Parathyroid adenoma (tissue), 2 donors: ENCODE results near the gene MAGOHB.

Experiments
- H2AFZ ChIP-seq: fragments of 300-600 bp; sonication (generic); one replicate; pipeline ENCODE4 v1.7.0; 2017; ENCODE audit warnings: antibody characterized with exemption, mild to moderate bottlenecking
- H3K27ac ChIP-seq: fragments of 300-600 bp; sonication (generic); one replicate; pipeline ENCODE4 v1.7.0; 2017
- H3K27me3 ChIP-seq: fragments of 300-600 bp; sonication (generic); one replicate; pipeline ENCODE4 v1.7.0; 2017; ENCODE audit warnings: low read length; ENCODE audit not compliant: control insufficient read depth, insufficient read depth
- H3K36me3 ChIP-seq: fragments of 300-600 bp; sonication (generic); one replicate; pipeline ENCODE4 v1.7.0; 2017; ENCODE audit warnings: low read length; ENCODE audit not compliant: control insufficient read depth, insufficient read depth
- H3K4me1 ChIP-seq: fragments of 300-600 bp; sonication (generic); one replicate; pipeline ENCODE4 v1.7.0; 2017; ENCODE audit warnings: control low read depth
- H3K4me2 ChIP-seq: fragments of 300-600 bp; sonication (generic); one replicate; pipeline ENCODE4 v1.7.0; 2017; ENCODE audit warnings: low read length
- H3K4me3 ChIP-seq: fragments of 300-600 bp; sonication (generic); one replicate; pipeline ENCODE4 v1.7.0; 2017; ENCODE audit warnings: low read depth, low read length
- H3K79me2 ChIP-seq: fragments of 300-600 bp; sonication (generic); one replicate; pipeline ENCODE4 v1.7.0; 2017; ENCODE audit warnings: control low read depth
- H3K9ac ChIP-seq: fragments of 300-600 bp; sonication (generic); one replicate; pipeline ENCODE4 v1.7.0; 2017; ENCODE audit warnings: mild to moderate bottlenecking
- H3K9me3 ChIP-seq: fragments of 300-600 bp; sonication (generic); one replicate; pipeline ENCODE4 v1.7.0; 2017; ENCODE audit warnings: low read length; ENCODE audit not compliant: control insufficient read depth
- CTCF ChIP-seq: fragments of 300-600 bp; sonication (generic); IDR thresholded peaks from one replicate; pipeline ENCODE4 v1.7.0; 2017; ENCODE audit warnings: antibody characterized with exemption, mild to moderate bottlenecking
- donor health status: primary hyperparathyroidism.

Gene MAGOHB

GRCh38 chr12:10571141-10571540 lies 42.3 kb downstream of the MAGOHB start:
- no peak overlapping the region for H3K4me2 ChIP-seq

GRCh38 chr12:10567813-10568212 lies 45.6 kb downstream of the MAGOHB start:
- Histone ChIP-seq H2AFZ (no peak overlapping the region), H3K4me2 (no peak overlapping the region), H3K9ac (no peak overlapping the region), H3K79me2 (no peaks in the 10 kb centered on the region), H3K9me3 (no peaks in the 10 kb centered on the region), H3K36me3 (no peaks in the 10 kb centered on the region), H3K4me1 (no peaks in the 10 kb centered on the region), H3K27me3 (no peaks in the 10 kb centered on the region), H3K27ac (no peak overlapping the region), H3K4me3 (no peak overlapping the region)
- no peak for TF ChIP-seq CTCF

More at GRCh38 chr12:10571141-10571540, 42.3 kb downstream of the MAGOHB start:
- no peaks in the 10 kb centered on the region for H3K27me3 ChIP-seq
- no peak overlapping the region for H2AFZ ChIP-seq
- no peaks in the 10 kb centered on the region for H3K9me3 ChIP-seq
- H3K4me1 ChIP-seq: no peaks in the 10 kb centered on the region
- no peak for TF ChIP-seq CTCF
- H3K4me3 ChIP-seq: no peak overlapping the region
- H3K27ac ChIP-seq: no peak overlapping the region
- no peak overlapping the region for H3K9ac ChIP-seq
- no peaks in the 10 kb centered on the region for H3K36me3 ChIP-seq
- H3K79me2 ChIP-seq: no peaks in the 10 kb centered on the region

- Histone ChIP-seq H3K9ac (no peak overlapping the region), H3K27ac (no peak overlapping the region)
These were observed 49.4 kb downstream of the MAGOHB start for GRCh38 chr12:10563966-10564365.

GRCh38 chr12:10563002-10563401 lies 50.4 kb downstream of the MAGOHB start:
- Histone ChIP-seq H3K9me3 (no peaks in the 10 kb centered on the region), H3K27ac (no peak overlapping the region), H3K4me2 (no peak overlapping the region), H3K36me3 (no peaks in the 10 kb centered on the region), H3K4me3 (no peak overlapping the region), H3K9ac (no peak overlapping the region), H2AFZ (no peak overlapping the region), H3K4me1 (no peaks in the 10 kb centered on the region), H3K27me3 (no peaks in the 10 kb centered on the region), H3K79me2 (no peaks in the 10 kb centered on the region)
- TF ChIP-seq CTCF: no peak

More at GRCh38 chr12:10563966-10564365, 49.4 kb downstream of the MAGOHB start:
- TF ChIP-seq CTCF: no peak
- no peaks in the 10 kb centered on the region for H3K36me3 ChIP-seq
- no peak overlapping the region for H2AFZ ChIP-seq
- H3K79me2 ChIP-seq: no peaks in the 10 kb centered on the region
- H3K4me2 ChIP-seq: no peak overlapping the region
- H3K27me3 ChIP-seq: no peaks in the 10 kb centered on the region
- H3K9me3 ChIP-seq: no peaks in the 10 kb centered on the region
- H3K4me1 ChIP-seq: no peaks in the 10 kb centered on the region
- H3K4me3 ChIP-seq: no peak overlapping the region

- H3K79me2 ChIP-seq: no peaks in the 10 kb centered on the region
- H2AFZ ChIP-seq: no peak overlapping the region
- no peaks in the 10 kb centered on the region for H3K36me3 ChIP-seq
- H3K9me3 ChIP-seq: no peaks in the 10 kb centered on the region
- peak; percentile 67 for TF ChIP-seq CTCF
- H3K4me3 ChIP-seq: no peak overlapping the region
- no peaks in the 10 kb centered on the region for H3K27me3 ChIP-seq
- no peak overlapping the region for H3K27ac ChIP-seq
- H3K4me1 ChIP-seq: no peaks in the 10 kb centered on the region
- no peak overlapping the region for H3K9ac ChIP-seq
- H3K4me2 ChIP-seq: no peak overlapping the region
These were observed 51.0 kb downstream of the MAGOHB start for GRCh38 chr12:10562306-10562933.
